DMS153 (cell line): ENCODE measurements around the gene GMPPA.

Experiments used
- DNase-seq: peaks from one replicate; lab custom pipeline; 2025; lab: John Stamatoyannopoulos, UW

The GMPPA gene

GRCh38 chr2:219468410-219469185, 30.1 kb upstream of the GMPPA start:
- DNase-seq: no peak

- DNase-seq: no peak
Measured at GRCh38 chr2:219469186-219469724, 29.4 kb upstream of the GMPPA start.

GRCh38 chr2:219470429-219470828, 28.3 kb upstream of the GMPPA start:
- DNase-seq: no peak

DNA sequence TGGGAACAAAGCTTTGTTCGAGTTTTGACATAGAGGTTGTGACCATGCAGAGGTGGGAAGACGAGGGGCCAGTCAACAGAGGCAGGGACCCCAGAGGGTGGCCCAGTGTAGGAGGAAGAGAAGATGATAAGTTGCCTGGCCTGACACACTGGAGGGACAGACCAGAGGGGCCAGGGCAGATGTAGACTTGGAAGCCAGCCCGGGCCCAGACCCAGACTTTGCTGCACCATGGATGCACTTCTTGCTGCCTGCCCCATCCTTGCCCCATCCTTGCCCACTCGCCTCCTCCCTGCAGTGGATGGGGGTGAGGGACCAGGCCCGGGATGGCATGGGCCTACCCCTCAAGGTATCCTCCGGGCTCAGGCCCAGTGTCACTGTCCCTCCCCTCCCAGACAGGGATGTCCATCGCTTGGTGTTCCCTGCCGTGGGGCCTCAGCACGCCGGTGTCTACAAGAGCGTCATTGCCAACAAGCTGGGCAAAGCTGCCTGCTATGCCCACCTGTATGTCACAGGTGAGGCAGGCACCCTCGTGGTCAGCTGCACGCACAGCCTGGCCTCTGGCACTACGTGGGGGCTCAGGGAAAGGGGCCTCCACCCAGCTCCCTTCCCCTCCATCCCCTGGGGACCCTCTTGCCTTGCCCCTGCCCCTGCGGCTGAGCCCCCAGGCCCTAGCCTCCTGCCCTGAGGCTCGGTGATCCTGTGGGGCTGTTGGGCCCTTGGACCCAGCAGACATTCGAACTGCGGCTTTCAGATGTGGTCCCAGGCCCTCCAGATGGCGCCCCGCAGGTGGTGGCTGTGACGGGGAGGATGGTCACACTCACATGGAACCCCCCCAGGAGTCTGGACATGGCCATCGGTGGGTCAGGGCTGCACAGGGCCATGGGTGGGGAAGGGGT, 27.0 kb upstream of the GMPPA start:
- DNase-seq: no peak

DNA sequence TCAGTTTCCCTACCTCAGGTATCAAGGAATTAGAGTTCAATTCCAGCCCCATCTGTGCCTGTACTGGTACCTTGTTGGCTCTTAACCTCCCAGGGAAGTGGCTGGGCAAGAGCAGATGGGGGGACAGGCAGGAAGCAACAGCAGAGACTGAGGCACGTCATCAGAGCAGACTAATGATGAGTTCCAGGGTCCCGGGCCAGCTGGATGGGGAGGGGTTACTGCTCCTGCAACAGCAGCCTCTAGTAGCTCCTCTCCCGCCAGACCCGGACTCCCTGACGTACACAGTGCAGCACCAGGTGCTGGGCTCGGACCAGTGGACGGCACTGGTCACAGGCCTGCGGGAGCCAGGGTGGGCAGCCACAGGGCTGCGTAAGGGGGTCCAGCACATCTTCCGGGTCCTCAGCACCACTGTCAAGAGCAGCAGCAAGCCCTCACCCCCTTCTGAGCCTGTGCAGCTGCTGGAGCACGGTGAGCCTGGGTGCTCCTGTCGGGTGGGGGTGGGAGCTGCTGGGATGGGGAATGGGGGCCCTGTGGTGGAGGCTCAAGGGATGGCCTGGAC, 26.0 kb upstream of the GMPPA start:
- DNase-seq: no peak

DNA sequence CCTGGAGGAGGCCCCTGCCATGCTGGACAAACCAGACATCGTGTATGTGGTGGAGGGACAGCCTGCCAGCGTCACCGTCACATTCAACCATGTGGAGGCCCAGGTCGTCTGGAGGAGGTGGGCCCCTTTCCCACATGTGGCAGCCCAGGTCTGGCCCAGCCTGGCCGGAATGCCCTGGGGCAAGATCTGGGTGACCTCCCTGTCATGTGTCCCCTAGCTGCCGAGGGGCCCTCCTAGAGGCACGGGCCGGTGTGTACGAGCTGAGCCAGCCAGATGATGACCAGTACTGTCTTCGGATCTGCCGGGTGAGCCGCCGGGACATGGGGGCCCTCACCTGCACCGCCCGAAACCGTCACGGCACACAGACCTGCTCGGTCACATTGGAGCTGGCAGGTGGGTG, 25.2 kb upstream of the GMPPA start:
- DNase-seq: no peak

GRCh38 chr2:219474285-219475060, 24.2 kb upstream of the GMPPA start:
- no peak for DNase-seq

GRCh38 chr2:219475278-219475677, 23.4 kb upstream of the GMPPA start:
- DNase-seq: no peak

DNA sequence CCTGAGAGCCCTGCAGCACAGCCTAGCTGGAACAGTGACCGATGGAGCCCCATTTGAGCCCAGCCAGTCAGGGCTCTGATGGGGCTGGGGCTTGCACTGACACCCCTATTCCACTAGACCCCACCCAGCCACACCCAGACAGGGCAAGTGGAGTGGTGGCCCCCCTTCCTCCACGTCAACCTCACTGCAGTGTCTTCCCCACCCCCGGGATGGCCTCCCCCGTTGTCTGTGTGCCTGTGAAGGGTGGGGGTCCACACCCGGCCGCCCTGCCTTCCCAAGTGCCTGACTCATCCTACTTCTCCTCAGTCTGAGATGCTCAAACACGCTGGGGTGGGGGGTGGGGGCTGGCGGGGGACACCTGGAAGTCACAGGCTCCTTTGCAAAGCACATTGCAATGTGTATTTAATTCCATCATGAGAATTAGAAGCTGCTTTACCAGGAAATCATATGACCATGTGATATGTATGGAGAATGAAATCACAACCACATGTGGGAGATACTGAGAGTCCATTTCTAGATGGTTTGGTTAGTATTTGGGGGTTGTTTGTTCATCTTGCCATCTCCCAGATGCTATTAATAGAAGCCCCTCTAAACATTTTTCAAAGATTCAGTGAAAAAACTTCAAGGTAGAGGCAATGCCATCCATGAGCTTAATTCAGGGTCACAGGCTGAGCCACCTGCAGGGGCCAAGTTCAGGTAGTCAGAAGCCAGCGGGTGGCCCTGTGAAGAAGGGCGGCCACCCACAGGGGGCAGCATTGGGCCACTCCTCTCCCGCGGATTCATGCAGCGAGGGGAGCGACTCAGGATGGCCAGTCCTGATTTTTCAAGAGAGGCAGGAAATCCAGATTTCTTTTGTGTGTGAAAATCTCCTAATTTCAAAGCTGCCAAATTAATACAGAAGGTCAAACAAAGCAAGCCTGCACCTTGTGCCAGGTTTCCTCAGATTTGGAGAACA, 22.7 kb upstream of the GMPPA start:
- DNase-seq: peak; percentile 64

GRCh38 chr2:219476652-219477151, 22.0 kb upstream of the GMPPA start:
- DNase-seq: no peak

DNA sequence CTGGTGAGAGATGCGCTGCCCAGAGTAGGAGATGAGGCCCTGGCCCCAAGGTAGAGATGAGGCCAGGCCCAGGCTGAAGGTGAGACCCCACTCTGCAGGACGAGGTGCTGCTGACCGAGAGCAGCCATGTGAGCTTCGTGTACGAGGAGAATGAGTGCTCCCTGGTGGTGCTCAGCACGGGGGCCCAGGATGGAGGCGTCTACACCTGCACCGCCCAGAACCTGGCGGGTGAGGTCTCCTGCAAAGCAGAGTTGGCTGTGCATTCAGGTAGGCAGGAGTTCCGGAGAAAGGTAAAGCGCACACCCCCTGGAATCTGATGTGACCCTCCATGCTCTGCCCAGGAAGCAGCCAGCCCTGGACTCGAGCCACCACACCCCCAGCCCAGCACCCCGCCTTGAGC, 21.5 kb upstream of the GMPPA start:
- DNase-seq: no peak

GRCh38 chr2:219477815-219478214, 20.9 kb upstream of the GMPPA start:
- no peak for DNase-seq

DNA sequence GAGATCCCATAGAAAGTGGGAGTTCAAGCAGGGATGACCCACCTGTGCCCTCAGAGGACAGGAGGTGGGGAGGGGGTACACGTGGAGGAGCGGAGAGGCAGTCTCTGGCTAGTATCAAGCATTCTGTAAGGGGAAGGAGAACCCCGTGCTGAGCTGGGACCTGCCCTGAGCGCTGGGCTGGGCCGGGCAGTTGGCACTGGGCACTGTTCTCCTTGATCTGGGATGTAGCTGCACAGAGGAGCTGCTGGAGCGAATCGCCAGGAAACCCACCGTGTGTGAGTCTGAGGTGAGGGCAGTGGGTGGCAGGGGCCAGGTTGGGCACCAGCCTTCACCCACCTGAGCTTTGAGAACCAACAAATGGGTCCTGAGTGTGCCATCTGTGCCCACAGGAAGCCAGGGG, 19.8 kb upstream of the GMPPA start:
- no peak for DNase-seq

DNA sequence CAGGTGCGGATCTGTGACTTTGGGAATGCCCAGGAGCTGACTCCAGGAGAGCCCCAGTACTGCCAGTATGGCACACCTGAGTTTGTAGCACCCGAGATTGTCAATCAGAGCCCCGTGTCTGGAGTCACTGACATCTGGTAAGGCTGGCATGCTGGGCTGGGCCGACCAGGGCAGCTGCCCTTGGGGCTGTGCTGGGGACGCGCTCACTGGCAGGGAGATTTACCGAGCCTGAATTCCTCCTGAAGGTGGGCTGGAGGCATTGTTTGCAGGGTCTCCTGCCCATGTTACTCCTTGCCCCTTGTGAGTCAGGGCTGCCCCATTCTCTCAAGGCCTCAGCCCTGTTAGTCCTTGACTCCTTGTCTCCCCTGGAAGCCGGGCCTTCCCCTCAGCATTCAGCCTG, 18.7 kb upstream of the GMPPA start:
- no peak for DNase-seq

- DNase-seq: no peak
Measured at GRCh38 chr2:219482674-219483405, 15.9 kb upstream of the GMPPA start.

GRCh38 chr2:219483451-219484342, 15.0 kb upstream of the GMPPA start:
- DNase-seq: no peak

- no peak for DNase-seq
Measured at GRCh38 chr2:219484343-219485200, 14.1 kb upstream of the GMPPA start.

GRCh38 chr2:219485201-219485580, 13.5 kb upstream of the GMPPA start:
- DNase-seq: no peak
